HG03196 (cell line): Measurements from ENCODE around the gene MYL7.
"Not testable (repeated sequence)": the region's sequence is repeated elsewhere in the genome, so short reads cannot be mapped to it uniquely, and the experiment has no call there.

Experiments
- ATAC-seq: cut with Tn5 transposase; IDR thresholded peaks from one replicate; pipeline ENCODE4 v1.9.1; 2021; ENCODE audit not compliant: unreplicated experiment

The MYL7 gene

DNA sequence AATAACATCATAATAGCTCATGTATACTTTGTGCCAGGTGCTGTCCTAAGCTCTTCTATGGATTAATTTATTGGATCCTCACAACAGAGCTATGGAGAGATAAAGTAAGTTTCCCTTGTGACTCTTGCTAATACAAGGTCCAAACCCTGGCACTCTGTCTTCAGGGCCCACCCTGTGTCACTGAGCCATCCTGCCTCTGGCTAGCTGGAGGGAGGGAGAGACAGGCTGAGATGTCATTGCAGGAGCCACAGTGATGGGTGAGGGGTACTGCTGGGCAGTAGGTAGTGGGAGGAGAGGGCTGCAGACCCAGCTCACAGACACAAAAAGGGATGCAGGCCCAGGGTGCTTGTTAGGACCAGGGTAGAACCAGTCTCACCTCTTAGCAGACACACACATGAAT, 31.2 kb upstream of the MYL7 start:
- no peak for ATAC-seq

DNA sequence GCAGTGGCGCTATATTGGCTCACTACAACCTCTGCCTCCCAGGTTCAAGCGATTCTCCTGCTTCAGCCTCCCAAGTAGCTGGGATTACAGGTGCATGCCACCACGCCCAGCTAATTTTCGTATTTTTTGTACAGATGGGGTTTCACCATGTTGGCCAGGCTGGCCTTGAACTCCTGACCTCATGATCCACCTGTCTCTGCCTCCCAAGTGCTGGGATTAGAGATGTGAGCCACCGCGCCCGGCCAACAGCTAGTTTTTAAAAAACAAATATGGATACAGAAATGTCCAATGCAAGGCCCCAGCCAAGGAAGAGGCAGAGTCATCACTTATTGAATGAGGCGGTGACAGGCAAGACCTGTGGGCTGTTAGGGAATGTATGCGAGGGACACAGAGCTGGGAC, 30.8 kb upstream of the MYL7 start:
- not testable (repeated sequence) for ATAC-seq

DNA sequence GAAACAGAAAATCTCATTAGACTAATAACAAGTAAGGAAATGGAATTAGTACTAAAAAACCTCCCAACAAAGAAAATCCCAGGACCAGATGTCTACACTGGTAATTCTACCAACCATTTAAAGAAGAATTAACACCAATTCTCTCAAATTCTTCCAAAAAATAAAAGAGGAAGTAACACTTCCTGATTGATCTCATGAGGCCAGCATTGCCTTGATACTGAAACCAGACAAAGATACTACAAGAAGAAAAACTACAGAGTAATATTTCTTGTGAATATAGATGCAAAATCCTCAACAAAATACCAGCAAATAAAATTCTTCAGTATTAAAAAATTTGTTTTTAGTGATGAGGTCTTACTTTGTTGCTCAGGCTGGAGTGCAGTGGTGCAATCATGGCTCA, 26.8 kb upstream of the MYL7 start:
- ATAC-seq, result no peak

DNA sequence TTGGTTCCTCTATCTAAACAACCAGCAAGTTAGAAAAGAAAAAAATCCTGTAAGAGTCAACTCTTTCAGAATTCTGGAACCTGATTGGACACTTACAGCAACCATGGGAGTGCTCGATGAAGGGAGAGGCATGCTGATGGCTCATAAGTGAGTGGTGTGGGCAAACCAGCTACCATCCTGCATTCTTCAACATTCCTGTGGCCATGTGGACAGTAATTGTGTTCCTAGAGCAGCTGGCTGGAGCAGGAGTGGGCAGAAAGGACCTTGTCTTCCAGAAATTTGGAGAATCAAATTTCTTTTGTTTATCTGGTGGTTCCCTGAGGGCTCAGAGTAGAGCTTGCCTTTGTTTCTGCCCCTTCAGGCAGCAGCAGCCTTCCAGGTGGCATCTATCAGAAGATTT, 22.5 kb upstream of the MYL7 start:
- no peak for ATAC-seq

DNA sequence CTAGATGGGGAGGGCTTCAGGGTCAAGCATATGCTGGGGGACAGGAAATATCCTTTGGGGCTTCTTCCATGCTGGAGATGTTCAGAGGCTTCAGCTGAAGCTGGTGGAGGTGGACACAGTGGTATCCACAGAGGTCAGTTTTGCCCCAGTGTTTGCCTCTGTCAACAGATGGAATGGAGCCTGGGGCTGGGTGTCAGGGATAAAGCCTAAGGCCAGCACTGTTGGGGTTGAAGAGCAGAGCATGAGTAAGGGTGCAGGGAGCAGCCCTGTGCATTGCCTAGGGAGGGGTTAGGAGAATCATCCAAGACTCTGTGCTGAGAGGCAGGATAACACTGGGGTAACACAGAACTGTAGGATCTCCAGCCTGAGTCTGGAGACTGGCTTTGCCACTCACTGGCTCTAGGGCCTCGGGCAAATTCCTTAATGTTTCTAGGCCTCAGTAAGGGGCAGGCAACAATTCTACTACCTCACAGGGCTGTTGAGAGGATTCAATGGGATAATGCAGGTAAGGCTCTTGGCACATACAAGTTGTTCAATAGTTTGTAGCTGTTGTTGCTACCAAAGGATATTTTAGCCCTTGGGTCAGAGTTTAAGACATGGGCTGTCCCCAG, 21.8 kb upstream of the MYL7 start:
- ATAC-seq, result no peak

DNA sequence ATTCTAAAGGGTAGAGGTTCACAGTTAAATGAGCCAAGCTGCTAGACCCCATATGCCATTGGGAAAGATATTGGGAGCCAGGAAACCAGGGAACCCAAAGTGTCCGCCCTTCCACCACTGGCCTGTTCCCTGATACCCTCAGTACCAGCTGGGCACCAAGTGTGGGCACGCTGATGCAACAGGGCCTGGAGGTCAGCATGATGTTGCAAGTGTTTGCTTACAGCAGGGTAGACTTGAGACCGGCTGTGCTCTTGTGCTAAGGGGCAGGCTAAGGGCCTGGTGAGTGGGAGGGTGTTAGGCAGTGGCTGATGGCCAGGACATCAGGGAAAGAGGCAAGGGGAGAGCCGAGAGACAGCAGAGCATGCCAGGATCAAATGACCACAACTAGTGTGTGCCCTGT, 21.0 kb upstream of the MYL7 start:
- no peak for ATAC-seq

DNA sequence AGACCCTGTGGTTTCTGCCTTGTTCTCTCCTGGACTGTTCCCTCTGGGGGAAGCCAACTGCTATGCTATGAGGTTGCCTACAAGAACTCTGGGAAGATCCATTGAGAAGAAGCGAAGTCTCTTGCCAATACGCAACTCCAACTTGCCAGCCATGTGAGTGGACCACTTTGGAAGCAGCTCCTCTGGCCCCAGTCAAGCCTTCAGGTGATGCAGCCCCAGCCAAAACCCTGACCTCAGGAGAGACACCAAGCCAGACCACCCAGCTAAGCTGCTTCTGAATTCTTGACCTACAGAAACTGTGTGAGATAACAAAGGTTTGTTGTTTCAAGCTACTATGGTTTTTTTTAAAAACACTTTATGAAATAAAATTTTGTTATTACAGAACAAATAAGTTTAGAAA, 20.2 kb upstream of the MYL7 start:
- no peak for ATAC-seq

DNA sequence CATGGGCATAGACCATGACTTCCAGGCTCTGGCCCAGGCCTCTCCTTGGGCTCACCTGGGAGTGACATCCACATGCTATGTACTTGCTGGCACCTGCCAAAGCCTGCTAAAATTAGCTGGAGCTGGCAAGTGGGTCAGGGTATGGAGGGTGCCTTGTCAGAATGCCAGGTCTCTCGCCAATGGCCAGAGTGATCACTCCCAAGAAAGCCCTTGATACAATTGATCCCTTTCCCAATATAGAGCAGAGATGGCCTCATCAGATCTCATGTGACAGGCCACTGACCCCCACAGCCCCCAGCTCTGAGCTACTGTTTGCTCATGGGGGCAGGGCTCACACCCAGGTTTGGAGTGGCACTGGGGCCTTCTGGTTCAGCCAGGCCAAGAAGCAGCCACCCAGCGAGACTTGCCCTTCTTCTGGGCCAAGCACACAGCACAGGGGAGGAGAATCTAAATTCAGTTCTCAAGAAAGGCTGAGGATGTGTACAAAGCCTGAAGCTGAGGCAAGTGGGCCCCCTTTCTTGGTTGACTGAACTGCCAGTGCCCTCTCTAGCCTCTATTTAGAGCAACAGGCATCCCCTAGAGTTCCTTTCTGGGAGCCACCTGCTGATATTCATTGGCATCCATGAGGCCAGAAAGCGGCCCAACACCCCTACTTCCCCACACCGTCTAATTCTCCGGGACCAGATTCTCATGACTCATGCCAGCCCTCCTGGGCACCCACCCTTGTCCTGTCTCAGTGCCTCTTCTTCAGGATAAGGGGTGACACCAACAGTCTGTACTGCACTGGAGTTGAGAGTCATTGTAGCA, 18.9 kb upstream of the MYL7 start:
- ATAC-seq, result no peak

DNA sequence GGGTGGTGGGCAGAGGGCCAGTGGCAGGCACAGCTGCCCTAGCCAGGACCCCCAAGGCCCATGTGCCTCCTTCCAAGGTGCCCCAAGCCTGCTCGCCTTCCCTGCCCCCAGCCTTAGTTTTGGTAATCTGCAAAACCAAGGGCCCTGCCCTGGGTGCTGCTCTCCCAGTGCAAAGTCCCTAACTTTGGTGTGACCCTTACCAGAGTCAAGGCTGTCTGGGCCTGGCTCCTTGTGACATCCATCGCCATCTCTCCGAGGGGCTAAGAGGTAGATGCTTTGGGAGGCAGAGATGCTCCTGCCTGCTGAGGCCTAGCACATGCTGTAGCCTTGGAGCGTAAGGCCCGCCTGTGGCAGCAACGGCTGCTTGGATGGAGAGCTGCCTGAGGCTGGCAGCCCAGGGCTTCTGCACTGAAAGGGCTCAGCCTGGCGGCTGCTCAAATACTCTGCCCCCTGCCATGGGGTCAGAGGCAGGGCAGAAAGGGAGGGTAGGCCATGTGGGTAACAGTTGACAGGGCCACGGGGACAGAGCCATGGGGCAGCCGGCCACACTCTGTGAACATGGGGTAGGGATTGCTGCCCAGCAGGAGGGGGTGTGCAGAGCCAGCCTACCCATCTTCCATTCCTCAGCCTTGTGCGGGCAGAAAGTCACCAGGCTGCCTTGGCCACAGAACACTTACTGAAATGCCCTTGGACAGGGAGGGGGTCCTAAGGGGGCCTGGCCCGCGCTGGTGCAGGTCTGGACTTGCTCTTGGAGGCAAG, 17.9 kb upstream of the MYL7 start:
- no peak for ATAC-seq

DNA sequence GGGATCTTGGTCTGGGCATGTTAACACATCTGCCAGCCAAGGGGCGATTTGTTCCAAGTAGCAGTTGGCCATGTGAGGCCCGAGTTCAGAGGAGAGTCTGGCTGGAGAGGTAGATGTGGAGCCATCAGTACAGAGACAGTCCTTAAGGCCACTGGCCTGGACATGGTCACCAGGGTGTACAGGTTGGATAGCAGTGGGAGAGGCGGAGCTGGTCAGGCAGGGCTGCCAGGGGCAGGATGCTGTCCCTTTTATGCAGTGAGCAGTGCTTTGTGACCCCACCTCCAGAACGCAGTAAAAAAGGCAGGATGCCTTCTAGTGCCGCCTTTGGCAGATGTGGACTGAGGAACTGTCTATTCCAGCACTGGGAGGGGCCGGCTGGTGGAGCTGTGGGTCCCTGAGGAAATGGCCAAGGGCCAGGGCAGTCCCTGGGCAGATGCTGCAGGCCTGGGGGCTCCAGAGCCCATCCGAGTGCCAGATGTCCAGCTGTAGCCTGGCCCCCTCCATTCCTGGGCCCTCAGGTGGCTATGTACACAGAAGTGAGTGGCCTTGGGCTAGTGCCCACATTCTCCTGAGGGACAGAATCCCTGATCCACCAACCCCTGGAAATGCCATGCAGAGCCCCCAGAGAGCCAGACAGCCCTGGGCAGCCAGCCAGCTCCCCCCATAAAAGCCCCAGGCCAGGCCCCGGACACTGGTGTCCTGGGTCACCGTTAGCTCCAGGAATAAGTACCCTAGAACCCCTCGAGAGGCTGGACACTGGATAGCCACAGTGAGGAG, 17.2 kb upstream of the MYL7 start:
- no peak for ATAC-seq

DNA sequence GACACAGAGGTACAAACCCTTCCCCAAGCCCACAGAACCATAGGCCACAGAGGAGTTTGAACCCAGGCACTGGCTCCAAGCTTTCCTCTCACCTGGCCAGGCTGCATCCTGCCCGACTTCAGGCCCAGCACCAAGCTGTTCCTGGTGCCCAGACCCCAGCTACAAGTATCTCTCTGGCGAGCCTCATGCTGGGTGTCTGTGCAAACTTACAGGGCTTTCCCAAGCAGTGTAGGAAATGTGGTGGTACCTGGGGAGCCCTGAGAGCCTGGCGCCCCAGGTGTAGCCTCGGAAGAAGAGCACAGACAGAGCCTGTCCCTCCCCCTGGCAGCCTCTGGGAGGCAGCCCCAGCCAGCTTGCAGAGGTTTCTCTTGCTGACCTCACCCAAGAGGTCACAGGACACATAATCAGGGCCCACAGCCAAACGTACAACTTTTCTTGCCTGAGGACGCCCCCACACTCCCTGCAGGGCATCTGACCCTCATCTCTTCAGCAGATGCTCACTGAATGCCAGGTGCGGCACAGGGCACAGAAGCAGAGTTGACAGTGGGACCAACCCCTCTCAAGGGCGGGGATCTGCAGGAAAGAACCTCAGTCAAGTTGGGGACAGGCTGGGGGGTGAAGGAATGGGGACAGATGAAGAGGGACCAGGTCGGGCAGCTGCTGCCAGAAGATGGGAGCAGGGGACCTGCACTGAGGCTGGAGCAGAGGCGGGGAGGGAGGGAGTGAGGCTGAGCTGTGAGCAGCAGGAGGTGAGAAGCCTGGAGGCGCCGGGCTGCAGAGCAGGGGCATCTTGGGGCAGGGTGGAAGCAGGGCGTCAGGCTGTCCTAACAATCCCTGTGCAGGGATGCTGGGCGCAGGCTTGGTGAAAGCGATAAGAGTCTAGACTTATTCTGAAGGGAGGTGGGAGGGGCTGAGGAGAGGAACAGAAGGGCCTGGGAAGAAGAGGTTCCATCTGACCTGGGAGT, 16.3 kb upstream of the MYL7 start:
- ATAC-seq, result no peak

DNA sequence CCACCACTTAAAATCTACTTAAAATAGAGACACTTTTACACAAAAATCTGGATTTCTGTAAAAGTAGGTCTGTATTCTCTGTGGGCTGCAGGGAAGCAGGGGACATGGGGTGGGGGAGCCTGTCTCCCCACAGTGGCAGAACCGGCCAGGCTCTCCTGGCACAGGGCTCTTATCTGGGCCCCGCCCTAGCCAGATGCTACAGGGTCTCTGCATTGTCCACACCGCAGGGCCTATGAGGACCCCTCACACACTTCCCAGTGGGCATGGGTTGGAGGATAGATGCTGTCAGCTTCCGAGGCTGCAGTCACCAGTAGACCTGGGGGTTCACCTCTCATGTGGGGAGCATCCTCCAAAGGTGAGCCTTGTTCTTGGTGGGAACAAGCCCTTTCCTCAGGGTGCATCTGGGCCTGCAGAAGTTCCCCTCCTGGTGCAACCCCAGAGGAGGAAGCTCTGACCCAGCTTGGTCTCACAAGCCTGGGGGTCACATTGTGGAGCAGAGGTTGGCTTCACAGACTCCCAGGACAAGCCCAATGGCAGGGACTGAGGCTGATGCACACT, 15.4 kb upstream of the MYL7 start:
- no peak for ATAC-seq

DNA sequence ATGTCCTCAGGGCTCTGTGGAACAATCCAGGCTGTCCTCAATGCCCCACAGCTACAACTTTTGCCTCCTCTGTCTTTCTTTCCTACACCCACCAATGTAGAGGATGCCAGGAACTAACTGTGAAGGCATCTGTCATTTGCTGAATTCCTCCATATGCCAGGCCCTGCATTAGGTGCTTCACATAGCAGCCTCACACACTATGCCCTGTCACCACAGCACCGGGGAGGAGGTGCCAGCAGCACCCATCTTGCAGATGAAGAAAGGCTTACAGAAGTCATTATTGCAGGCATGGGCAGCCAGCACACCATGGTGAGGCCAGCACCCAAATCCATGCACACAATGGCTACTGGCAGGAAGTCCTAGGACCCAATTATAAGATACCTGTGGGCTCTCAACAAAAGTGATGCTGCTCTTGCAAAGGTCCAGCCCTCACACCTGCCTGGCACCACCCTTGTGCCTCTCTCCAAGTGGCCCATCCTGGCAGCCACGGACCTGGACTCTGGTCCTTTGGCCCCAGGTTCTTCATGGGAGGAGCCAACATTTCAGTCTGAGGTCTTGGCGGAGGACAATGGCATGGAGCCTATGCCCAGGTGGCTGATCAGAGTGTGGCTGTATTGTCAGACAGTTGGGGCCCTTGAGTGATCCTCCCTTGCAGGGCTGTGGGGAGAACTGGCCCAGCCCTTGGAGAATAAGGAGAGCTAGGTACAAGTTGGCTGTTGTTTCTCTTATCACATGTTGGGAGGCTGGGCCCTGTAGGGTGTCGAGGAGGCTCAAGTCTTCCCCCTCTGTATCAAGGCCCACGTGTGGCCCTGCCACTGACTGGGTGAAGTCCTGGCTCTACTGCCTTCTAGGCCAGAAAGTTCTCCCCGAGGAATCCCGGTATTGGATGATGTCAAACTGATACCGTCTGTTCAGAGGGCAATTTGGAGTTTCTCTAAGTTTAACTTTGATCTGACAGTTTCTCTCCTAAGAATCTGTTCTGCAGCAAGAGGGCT, 14.4 kb upstream of the MYL7 start:
- no peak for ATAC-seq

DNA sequence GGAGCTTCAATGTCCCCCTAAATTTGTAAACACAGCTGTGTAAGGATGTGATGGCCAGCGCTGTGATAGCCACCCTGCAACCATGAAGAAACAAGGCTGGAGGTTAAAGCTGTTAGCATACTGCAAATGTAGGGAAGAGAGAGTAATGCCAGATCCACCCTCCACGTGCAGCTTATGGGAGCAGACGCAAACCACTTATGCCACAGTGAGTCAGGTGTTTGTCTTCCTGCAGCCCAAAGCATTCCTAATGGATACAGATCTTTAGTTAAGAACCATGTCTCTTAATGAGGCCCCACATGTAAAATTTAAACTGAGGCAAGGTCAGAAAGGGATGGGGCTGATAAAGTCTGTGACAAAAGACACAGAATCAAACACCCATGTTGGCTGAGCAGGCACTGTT, 13.6 kb upstream of the MYL7 start:
- ATAC-seq, result no peak

DNA sequence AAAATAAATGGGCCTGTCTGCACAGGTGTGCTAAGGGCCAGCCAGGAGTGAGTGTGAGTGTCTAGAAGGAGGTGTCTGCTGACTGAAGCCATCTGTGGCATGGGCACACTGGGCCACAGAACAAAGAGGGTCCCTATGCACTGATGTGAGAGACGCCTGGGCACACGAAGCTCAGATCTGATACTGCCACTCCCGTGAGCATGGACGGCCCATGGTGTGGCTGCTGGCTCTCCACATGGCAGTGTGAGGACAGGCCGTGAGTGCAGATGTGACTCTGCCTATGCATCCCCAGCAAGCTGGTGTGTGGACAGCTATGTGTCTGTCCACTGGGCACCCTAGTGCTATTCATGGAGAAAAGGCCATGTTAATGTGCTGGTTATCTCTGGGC, 12.8 kb upstream of the MYL7 start:
- ATAC-seq, result no peak

DNA sequence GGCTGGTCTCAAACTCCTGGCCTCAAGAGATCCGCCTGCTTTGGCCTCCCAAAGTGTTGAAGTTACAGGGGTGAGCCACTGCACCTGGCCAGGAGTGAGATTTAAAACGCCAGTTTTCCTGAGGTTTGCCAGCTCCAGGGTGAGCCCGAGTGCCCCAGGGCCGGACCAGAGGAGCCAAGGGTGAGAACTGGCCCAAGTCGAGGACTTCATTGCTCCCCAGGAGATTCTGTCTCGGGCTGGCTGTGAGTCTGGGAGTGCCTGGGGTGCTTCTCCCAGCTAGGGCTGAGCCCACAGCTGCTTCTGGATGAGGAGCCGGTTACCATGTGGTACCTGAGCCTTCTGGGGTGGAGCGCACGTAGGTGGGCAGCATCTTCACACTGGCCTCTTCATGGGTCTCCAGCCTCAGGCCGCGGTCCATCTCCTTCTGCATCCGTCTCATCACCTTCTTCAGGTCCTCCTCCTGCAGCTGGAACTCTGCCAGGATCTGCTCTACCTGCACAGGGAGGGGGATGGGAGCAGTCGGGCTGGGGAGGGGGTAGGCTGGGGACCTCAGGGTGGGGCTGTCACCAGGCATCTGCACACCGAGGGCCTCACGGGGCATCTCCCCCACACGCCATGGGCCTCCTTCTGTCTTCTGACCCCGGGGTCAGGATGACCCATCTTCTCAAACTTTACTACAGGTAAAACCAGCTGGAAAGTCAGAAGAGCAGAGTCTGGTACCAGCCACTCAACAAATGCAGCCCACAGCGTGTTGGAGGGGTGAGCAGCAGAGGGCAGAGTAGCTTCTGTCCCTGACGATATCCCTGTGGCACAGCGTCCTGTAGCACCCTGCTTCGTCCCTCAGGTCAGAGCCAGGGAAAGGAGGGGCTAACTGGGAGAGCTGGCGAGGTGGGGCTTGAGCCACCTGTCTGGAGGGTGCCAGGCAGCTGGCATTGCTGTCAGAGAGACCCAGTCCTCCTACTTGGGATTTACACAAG, 12.1 kb upstream of the MYL7 start:
- no peak for ATAC-seq

DNA sequence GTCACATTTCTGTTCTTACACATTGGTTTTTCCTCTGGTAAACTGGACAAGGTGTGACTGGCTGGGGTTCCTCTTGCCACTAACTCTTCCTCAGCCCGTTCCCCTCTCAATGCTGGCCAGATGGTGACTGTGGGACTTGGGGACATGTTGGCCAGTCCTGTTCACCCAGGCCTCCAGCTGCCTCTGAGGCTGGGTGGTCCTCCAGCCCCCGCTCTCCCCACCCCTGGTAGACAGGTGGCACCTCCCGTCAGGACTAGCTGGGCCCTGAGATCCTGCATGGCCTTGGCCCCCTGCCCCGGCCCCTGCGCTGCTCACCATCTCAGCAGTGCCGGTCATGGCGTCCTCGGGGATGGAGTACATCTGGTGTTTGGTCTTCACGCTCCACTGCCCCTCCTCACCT, 10.8 kb upstream of the MYL7 start:
- ATAC-seq, result no peak
